Umbilical cord (tissue), 2 donors: Measurements from ENCODE around the gene FAM9C. TPM values are rescaled to one million over a fixed set of nuclear protein-coding genes. Genes with fewer than 3 reads are reported as not detected.
"Not testable (repeated sequence)": the region's sequence is repeated elsewhere in the genome, so short reads cannot be mapped to it uniquely, and the experiment has no call there.

Source experiments
- DNase-seq: peaks from one replicate; pipeline ENCODE4 v3.0.0-alpha.2; 2015; ENCODE audit warnings: low spot score
- total RNA-seq: library from RNA; depleted of rRNA; stranded (reverse); fragments of >200 nt; gene quantifications from one replicate; pipeline ENCODE4 v1.2.3, GENCODE V29; 2014; ENCODE audit warnings: low replicate concordance; ENCODE audit not compliant: insufficient read depth

Gene FAM9C
- total RNA-seq, 1 donor from 2014 or later: 3.9 TPM

GRCh38 chrX:13043138-13043537 is 1.3 kb downstream of the FAM9C start:
- no peak for DNase-seq

- no peak for DNase-seq
Observed at GRCh38 chrX:13036896-13037295, 7.5 kb downstream of the FAM9C start.

- peak; percentile 18 for DNase-seq
Observed at GRCh38 chrX:13033193-13033592, 11.2 kb downstream of the FAM9C start.

GRCh38 chrX:13029887-13030771 is 14.3 kb downstream of the FAM9C start:
- no peak for DNase-seq

- no peak for DNase-seq
Observed at GRCh38 chrX:13029637-13029886, 14.9 kb downstream of the FAM9C start.

GRCh38 chrX:13028871-13029636 is 15.4 kb downstream of the FAM9C start:
- DNase-seq: peak; percentile 70

- no peak for DNase-seq
Observed at GRCh38 chrX:13026877-13027652, 17.4 kb downstream of the FAM9C start.

GRCh38 chrX:13024986-13025385 is 19.4 kb downstream of the FAM9C start:
- DNase-seq: no peak

- no peak for DNase-seq
Observed at GRCh38 chrX:13023979-13024378, 20.4 kb downstream of the FAM9C start.

- DNase-seq: no peak
Observed at GRCh38 chrX:13023567-13023966, 20.9 kb downstream of the FAM9C start.

- DNase-seq: no peak
Observed at GRCh38 chrX:13022926-13023325, 21.5 kb downstream of the FAM9C start.

GRCh38 chrX:13016731-13017130 is 27.7 kb downstream of the FAM9C start:
- DNase-seq: not testable (repeated sequence)

- peak; percentile 11 for DNase-seq
Observed at GRCh38 chrX:13015536-13016236, 28.7 kb downstream of the FAM9C start.

GRCh38 chrX:13014111-13015096 is 30.0 kb downstream of the FAM9C start:
- no peak for DNase-seq

GRCh38 chrX:13013363-13014110 is 30.9 kb downstream of the FAM9C start:
- DNase-seq: peak; percentile 30

- no peak for DNase-seq
Observed at GRCh38 chrX:13010546-13010945, 33.9 kb downstream of the FAM9C start.

GRCh38 chrX:13009844-13010243 is 34.6 kb downstream of the FAM9C start:
- DNase-seq: no peak

GRCh38 chrX:13009273-13009672 is 35.1 kb downstream of the FAM9C start:
- DNase-seq: no peak

GRCh38 chrX:13008851-13009250 is 35.6 kb downstream of the FAM9C start:
- DNase-seq: no peak

GRCh38 chrX:13008189-13008533 is 36.3 kb downstream of the FAM9C start:
- DNase-seq: no peak
